H1 (cell line): Measurements from ENCODE around the gene WTIP. TPM values are rescaled to one million over a fixed set of nuclear protein-coding genes. Genes with fewer than 3 reads are reported as not detected.

Experiments
- CTCF ChIA-PET: fragments of 300-600 bp; sonication (Branson Sonifier 250); formaldehyde crosslinking; loops from one replicate; lab custom pipeline; 2021; ENCODE audit not compliant: partially characterized antibody; lab: Charles Lee
- POLR2A ChIA-PET: fragments of 300-600 bp; sonication (Branson Sonifier 250); formaldehyde crosslinking; loops from one replicate; lab custom pipeline; 2021; ENCODE audit warnings: inconsistent platforms; ENCODE audit not compliant: partially characterized antibody; lab: Charles Lee
- DNase-seq, 2 experiments: peaks; one replicate each; pipeline versions ENCODE4 v3.0.0 to v3.0.0-alpha.2; 2010 to 2022; ENCODE audit warnings: low spot score in 2 of 2, low read depth in 1 of 2, mixed read lengths in 1 of 2
- FAIRE-seq: peaks from 2 replicates; lab custom pipeline; 2011; peaks lifted over from hg19 to GRCh38; lab: Jason Lieb, UNC
- H2AFZ ChIP-seq: 2 replicates; pipeline ENCODE4 v1.8.1; 2012; ENCODE audit warnings: low read length, inconsistent platforms
- H2AK5ac ChIP-seq: 2 replicates; pipeline ENCODE4 v1.6.1; 2013; ENCODE audit warnings: low read depth, low read length
- H2BK120ac ChIP-seq: replicated peaks from 2 replicates; pipeline ENCODE3; 2013; ENCODE audit warnings: low read depth, low read length, inconsistent platforms
- H2BK12ac ChIP-seq: 2 replicates; pipeline ENCODE4 v1.6.1; 2013; ENCODE audit warnings: low read depth, low read length
- H2BK15ac ChIP-seq: 2 replicates; pipeline ENCODE4 v1.6.1; 2013; ENCODE audit warnings: low read length
- H2BK20ac ChIP-seq: 2 replicates; pipeline ENCODE4 v1.6.1; 2013; ENCODE audit warnings: low read length
- H2BK5ac ChIP-seq: 2 replicates; pipeline ENCODE4 v1.6.1; 2013; ENCODE audit warnings: low read depth, low read length
- H3K14ac ChIP-seq: 2 replicates; pipeline ENCODE4 v1.6.1; 2013; ENCODE audit warnings: inconsistent platforms; ENCODE audit not compliant: insufficient read length
- H3K18ac ChIP-seq: 2 replicates; pipeline ENCODE4 v1.6.1; 2013; ENCODE audit warnings: low read length; ENCODE audit errors: extremely low read depth
- H3K23ac ChIP-seq: 2 replicates; pipeline ENCODE4 v1.6.1; 2013; ENCODE audit warnings: inconsistent platforms; ENCODE audit not compliant: insufficient read length
- H3K23me2 ChIP-seq: 2 replicates; pipeline ENCODE4 v1.6.1; 2013; ENCODE audit warnings: low read depth, low read length
- H3K27ac ChIP-seq: 2 replicates; pipeline ENCODE4 v1.6.1; 2011; ENCODE audit warnings: low read depth, low read length, inconsistent platforms
- H3K27me3 ChIP-seq, 4 experiments: replicated peaks in 1 of 4; 1 replicate in 1 of 4; 2 replicates in 3 of 4; pipeline versions ENCODE4 v1.6.1 to v1.8.1; 2011 to 2013; ENCODE audit warnings: low read length in 3 of 4, mild to moderate bottlenecking in 3 of 4, inconsistent platforms in 2 of 4, mixed read lengths in 2 of 4, moderate library complexity in 1 of 4; ENCODE audit not compliant: control insufficient read depth in 3 of 4, insufficient read depth in 3 of 4; ENCODE audit errors: extremely low read depth in 1 of 4
- H3K36me3 ChIP-seq, 4 experiments: 2 replicates each; pipeline versions ENCODE4 v1.6.1 to v1.8.1; 2011 to 2013; ENCODE audit warnings: mild to moderate bottlenecking in 4 of 4, low read length in 3 of 4, moderate library complexity in 2 of 4, control low read depth in 1 of 4, inconsistent platforms in 1 of 4; ENCODE audit not compliant: insufficient read depth in 4 of 4, control insufficient read depth in 2 of 4
- H3K4ac ChIP-seq: replicated peaks from 2 replicates; pipeline ENCODE3; 2013; ENCODE audit warnings: low read length, low read depth, mixed read lengths, inconsistent platforms; ENCODE audit not compliant: insufficient read length
- H3K4me1 ChIP-seq, 4 experiments: replicated peaks in 1 of 4; 1 replicate in 1 of 4; 2 replicates in 3 of 4; pipeline versions ENCODE4 v1.6.1 to v1.8.1; 2011 to 2013; ENCODE audit warnings: low read length in 3 of 4, inconsistent platforms in 2 of 4, mixed read lengths in 1 of 4; ENCODE audit not compliant: insufficient read depth in 4 of 4, control insufficient read depth in 3 of 4
- H3K4me2 ChIP-seq, 2 experiments: 2 replicates each; pipeline versions ENCODE4 v1.6.1 to v1.8.1; 2011 to 2013; ENCODE audit warnings: low read depth in 2 of 2, low read length in 2 of 2, control low read depth in 1 of 2, inconsistent platforms in 1 of 2, mild to moderate bottlenecking in 1 of 2; ENCODE audit not compliant: insufficient read depth in 1 of 2
- H3K4me3 ChIP-seq, 4 experiments: fragments of 200-600, 300-600 bp in 1 of 4; sonication (generic), shearing (Covaris generic), sonication (Bioruptor Twin) in 1 of 4; 2 replicates each; pipeline versions ENCODE4 v1.5.1 to v1.8.1; 2011 to 2016; ENCODE audit warnings: low read length in 4 of 4, low read depth in 3 of 4, control low read depth in 2 of 4, inconsistent platforms in 2 of 4, mild to moderate bottlenecking in 2 of 4, mixed read lengths in 1 of 4, moderate library complexity in 1 of 4; ENCODE audit not compliant: insufficient read depth in 2 of 4; ENCODE audit errors: extremely low read depth in 1 of 4
- H3K56ac ChIP-seq: replicated peaks from 2 replicates; pipeline ENCODE3; 2013; ENCODE audit warnings: low read depth, mild to moderate bottlenecking, mixed read lengths, low read length, inconsistent platforms; ENCODE audit not compliant: insufficient read length
- H3K79me1 ChIP-seq: 2 replicates; pipeline ENCODE4 v1.6.1; 2013; ENCODE audit warnings: low read depth, low read length, control low read depth
- H3K79me2 ChIP-seq, 2 experiments: 2 replicates each; pipeline versions ENCODE4 v1.6.1 to v1.8.1; 2012 to 2013; ENCODE audit warnings: low read length in 2 of 2, mild to moderate bottlenecking in 2 of 2, inconsistent platforms in 1 of 2; ENCODE audit not compliant: insufficient read depth in 2 of 2, control insufficient read depth in 1 of 2
- H3K9ac ChIP-seq, 4 experiments: replicated peaks in 1 of 4; 1 replicate in 1 of 4; 2 replicates in 3 of 4; pipeline versions ENCODE4 v1.6.1 to v1.8.1; 2011 to 2013; ENCODE audit warnings: low read depth in 3 of 4, low read length in 3 of 4, control low read depth in 2 of 4, mild to moderate bottlenecking in 2 of 4, moderate library complexity in 2 of 4, inconsistent platforms in 1 of 4; ENCODE audit errors: extremely low read depth in 1 of 4
- H3K9me3 ChIP-seq, 2 experiments: 2 replicates each; pipeline versions ENCODE4 v1.6.1 to v1.8.1; 2012 to 2013; ENCODE audit warnings: mild to moderate bottlenecking in 2 of 2, moderate library complexity in 2 of 2, control low read depth in 1 of 2, inconsistent platforms in 1 of 2, low read depth in 1 of 2, low read length in 1 of 2, mixed read lengths in 1 of 2; ENCODE audit not compliant: insufficient read depth in 2 of 2
- H4K20me1 ChIP-seq, 2 experiments: replicated peaks in 1 of 2; 2 replicates each; pipeline versions ENCODE3 to v1.8.1; 2011 to 2013; ENCODE audit warnings: inconsistent platforms in 2 of 2, low read length in 2 of 2, mild to moderate bottlenecking in 1 of 2; ENCODE audit not compliant: insufficient read depth in 2 of 2, control insufficient read depth in 1 of 2
- H4K5ac ChIP-seq: 2 replicates; pipeline ENCODE4 v1.6.1; 2013; ENCODE audit warnings: low read length, low read depth, mixed read lengths, inconsistent platforms; ENCODE audit not compliant: insufficient read length
- H4K8ac ChIP-seq: 2 replicates; pipeline ENCODE4 v1.8.0; 2013; ENCODE audit warnings: mild to moderate bottlenecking, moderate library complexity, low read length, inconsistent platforms; ENCODE audit not compliant: insufficient read depth; ENCODE audit errors: extremely low read depth
- H4K91ac ChIP-seq: replicated peaks from 2 replicates; pipeline ENCODE3; 2013; ENCODE audit warnings: low read length, mixed read lengths, inconsistent platforms; ENCODE audit not compliant: insufficient read length
- CREB1 ChIP-seq: IDR thresholded peaks from 2 replicates; pipeline ENCODE4 v1.6.1; 2012; ENCODE audit warnings: inconsistent platforms
- POLR2A ChIP-seq, 2 experiments: IDR thresholded peaks; 1 replicate in 1 of 2; 2 replicates in 1 of 2; pipeline ENCODE4 v1.6.1; 2011; ENCODE audit warnings: low read depth in 2 of 2, low read length in 2 of 2, mild to moderate bottlenecking in 2 of 2; ENCODE audit errors: control extremely low read depth in 1 of 2
- WGBS, 2 experiments: shearing (Covaris generic) in 1 of 2; methylation state at CpG; one replicate each; pipeline versions ENCODE4 v1.1.6 to v1.1.7; 2013 to 2015; ENCODE audit warnings: low lambda C conversion rate in 2 of 2, mixed read lengths in 2 of 2, inconsistent platforms in 1 of 2, low coverage in 1 of 2, missing lambda C conversion rate in 1 of 2; ENCODE audit not compliant: insufficient replicate concordance in 2 of 2, insufficient coverage in 1 of 2, insufficient read length in 1 of 2; ENCODE audit errors: extremely low coverage in 1 of 2, missing lambda C conversion rate in 1 of 2; 5-methylcytosine and 5-hydroxymethylcytosine counted together
- polyA plus RNA-seq, 7 experiments: library from polyadenylated mRNA; depleted of rRNA in 3 of 7; stranded (reverse) in 5 of 7; unstranded in 2 of 7; fragments of >200 nt in 5 of 7; fragments of 200-250 nt in 2 of 7; gene quantifications; 1 replicate in 5 of 7; 2 replicates in 1 of 7; 4 replicates in 1 of 7; pipeline versions ENCODE4 v1.2.1 to v1.2.3, GENCODE V29; 2011 to 2013; ENCODE audit warnings: missing spikeins in 2 of 7, mixed read lengths in 2 of 7
- total RNA-seq: library from RNA; stranded (reverse); fragmentation: NEBNext Ultra II Directional; extraction: Animal tissue kit (Norgen Biotek cat#: 25700); gene quantifications from 2 replicates; pipeline ENCODE4 v1.2.1, GENCODE V29; 2021

WTIP gene
- total and polyA plus RNA-seq, 2 of the 8 experiments (the other 6 are each of a cell fraction or from before 2014, with no cell fraction given), result 8.7 to 15.4 TPM

DNA sequence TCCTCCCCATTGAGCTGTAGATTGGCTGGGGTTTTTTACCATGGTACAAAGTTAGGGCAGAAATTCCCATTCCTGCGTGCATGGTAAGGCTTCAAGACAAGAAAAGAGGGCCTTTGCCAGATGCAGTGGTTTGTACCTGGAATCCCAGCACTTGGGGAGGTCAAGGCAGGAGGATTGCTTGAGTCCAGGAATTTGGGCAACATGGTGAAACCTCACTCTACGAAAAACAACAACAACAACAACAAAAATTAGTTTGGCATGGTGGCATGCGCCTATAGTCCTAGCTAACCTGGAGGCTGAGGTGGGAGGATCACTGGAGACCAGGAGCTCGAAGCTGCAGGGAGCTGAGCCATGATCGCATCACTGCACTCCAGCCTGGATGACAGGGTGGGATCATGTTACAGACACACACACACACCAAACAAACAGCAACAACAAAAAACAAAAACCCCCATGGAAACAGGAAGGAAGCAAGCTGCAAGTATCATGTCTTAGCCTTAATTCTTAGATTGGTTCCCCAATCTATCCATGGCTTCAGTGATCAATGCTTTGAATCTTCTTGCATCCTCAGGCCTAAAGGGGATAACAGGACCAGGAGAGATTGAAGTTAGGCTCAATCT is 5.5 kb upstream of the WTIP start:
- peak in 1 of 2 experiments; percentile 33; a peak in 1 of 3 replicates for TF ChIP-seq POLR2A (IDR thresholded peaks at IDR 0.05; ENCODE audit: control extremely low read depth in 1 of 2, low read depth in 2 of 2, low read length in 2 of 2)
- no peak for TF ChIP-seq CREB1
- 91% methylated on average over 5 of the region's 5 CpGs; no CpG with 5 or more reads in 1 of the 2 experiments for WGBS, 2 experiments
- Histone ChIP-seq H3K18ac (no peak overlapping the region), H4K5ac (no peak overlapping the region), H4K91ac (no peak overlapping the region), H3K23me2 (peaks cover 5% of the 10 kb centered on the region; the same call in 1 of the 2 replicates), H2BK15ac (no peak overlapping the region), H4K8ac (no peak overlapping the region), H2BK5ac (no peak overlapping the region), H3K4me1 (peaks cover 0 to 12% (median 9%) of the 10 kb centered on the region in 4 experiments; a peak in 6 of 7 replicates), H2BK12ac (no peak overlapping the region), H2BK120ac (no peak overlapping the region), H3K36me3 (peaks cover 9 to 26% (median 14%) of the 10 kb centered on the region in 4 experiments), H3K4me2 (no peak overlapping the region), H3K79me2 (no peaks in the 10 kb centered on the region), H3K27ac (no peak overlapping the region), H3K9ac (no peak overlapping the region), H3K23ac (no peak overlapping the region), H3K9me3 (peaks cover 0 to 4% of the 10 kb centered on the region in 2 experiments; a peak in 1 of 4 replicates), H3K14ac (no peak overlapping the region), H4K20me1 (peaks cover 0 to 3% of the 10 kb centered on the region in 2 experiments), H2AFZ (no peak overlapping the region), H3K4me3 (no peak overlapping the region), H2AK5ac (no peak overlapping the region), H2BK20ac (no peak overlapping the region), H3K27me3 (peaks cover 0 to 9% (median 8%) of the 10 kb centered on the region in 4 experiments; a peak in 6 of 7 replicates), H3K79me1 (no peaks in the 10 kb centered on the region), H3K4ac (no peak overlapping the region), H3K56ac (no peak overlapping the region)
- CTCF ChIA-PET, result interaction anchor here (1.2 to 1.5 kb wide), 3 partner anchors 9 to 24 kb away, joined by 4 to 7 read pairs (median 5); no protein-coding TSS in a partner anchor
- FAIRE-seq (no peak), DNase-seq (no peak)
- POLR2A ChIA-PET, result interaction anchor here (0.8 to 8.6 kb wide), 9 partner anchors 9 to 76 kb away, joined by 3 to 47 read pairs (median 4); no protein-coding TSS in a partner anchor
